ENCODE results near the gene PRKN.
A peak's percentile ranks its signal among the peaks of the same experiment; 100 is the strongest.

The PRKN gene

GRCh38 chr6:161378115-161378514, 1349.5 kb downstream of the PRKN start:
- DNase-seq, result no peak

GRCh38 chr6:161377116-161377515, 1350.5 kb downstream of the PRKN start:
- DNase-seq, result no peak

DNA sequence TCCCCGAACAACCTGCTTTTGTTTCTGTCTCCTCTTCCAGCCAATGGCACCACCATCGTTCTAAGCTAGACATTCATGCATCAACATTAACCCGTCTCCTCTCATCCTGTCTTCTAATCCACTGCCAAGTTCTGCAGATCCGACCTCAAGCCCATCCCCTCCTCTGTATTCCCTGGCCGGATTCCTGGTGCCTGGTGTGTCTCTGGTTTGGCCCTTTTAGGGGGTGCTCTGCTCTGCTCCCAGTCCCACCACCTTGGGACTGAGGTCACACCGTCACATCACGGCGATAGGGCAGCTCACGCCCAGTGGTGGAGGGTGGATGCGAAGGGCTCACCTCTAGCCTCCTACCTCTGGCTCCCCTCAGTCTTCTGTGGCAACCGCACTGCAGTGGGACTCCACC, 1351.2 kb downstream of the PRKN start:
- DNase-seq, result no peak

- peak; percentile 16 for DNase-seq
These were observed 1352.3 kb downstream of the PRKN start for GRCh38 chr6:161374971-161375873.

GRCh38 chr6:161373905-161374451, 1353.6 kb downstream of the PRKN start:
- no peak for DNase-seq

DNA sequence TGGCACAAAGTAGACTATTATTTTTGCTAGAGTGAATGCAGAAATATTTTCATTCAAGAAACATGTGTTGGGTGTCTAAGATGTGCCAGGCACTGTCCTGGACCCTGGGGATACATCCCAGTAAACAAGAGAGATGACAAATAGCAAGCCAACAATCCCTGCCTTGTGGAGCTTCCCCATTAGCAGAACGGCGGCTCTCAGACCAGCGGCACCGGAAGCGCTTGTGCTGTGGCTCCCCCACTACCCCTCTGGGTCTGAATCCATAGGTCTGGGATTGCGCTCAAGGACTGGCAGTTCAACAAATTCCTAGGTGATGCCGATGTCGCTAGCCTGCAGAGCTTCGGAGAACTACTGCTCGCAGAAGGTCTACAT, 1355.2 kb downstream of the PRKN start:
- DNase-seq, result no peak

GRCh38 chr6:161370880-161371279, 1356.7 kb downstream of the PRKN start:
- peak; percentile 26 for DNase-seq

GRCh38 chr6:161369339-161369738, 1358.2 kb downstream of the PRKN start:
- no peak for DNase-seq

GRCh38 chr6:161368514-161368913, 1359.1 kb downstream of the PRKN start:
- DNase-seq, result no peak

DNA sequence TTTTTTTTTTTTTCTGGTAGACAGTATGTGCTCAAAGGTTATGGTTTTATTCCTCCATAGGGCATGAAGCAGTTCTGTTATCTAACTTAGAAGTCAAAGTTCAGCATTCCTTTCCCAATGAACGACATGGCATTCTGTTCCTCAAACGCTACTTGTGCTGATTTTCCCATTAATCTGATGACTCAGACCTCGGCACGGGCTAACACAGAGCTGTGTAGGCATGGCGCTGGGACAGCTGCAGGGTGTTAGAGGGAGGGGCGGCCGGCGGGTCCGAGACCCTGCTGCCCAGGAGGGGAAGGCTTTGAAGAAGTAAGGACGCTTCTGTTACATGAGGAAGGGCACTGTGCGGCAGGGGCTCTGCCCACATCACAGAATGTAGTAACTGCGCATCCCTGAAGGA, 1360.1 kb downstream of the PRKN start:
- DNase-seq, result no peak

DNA sequence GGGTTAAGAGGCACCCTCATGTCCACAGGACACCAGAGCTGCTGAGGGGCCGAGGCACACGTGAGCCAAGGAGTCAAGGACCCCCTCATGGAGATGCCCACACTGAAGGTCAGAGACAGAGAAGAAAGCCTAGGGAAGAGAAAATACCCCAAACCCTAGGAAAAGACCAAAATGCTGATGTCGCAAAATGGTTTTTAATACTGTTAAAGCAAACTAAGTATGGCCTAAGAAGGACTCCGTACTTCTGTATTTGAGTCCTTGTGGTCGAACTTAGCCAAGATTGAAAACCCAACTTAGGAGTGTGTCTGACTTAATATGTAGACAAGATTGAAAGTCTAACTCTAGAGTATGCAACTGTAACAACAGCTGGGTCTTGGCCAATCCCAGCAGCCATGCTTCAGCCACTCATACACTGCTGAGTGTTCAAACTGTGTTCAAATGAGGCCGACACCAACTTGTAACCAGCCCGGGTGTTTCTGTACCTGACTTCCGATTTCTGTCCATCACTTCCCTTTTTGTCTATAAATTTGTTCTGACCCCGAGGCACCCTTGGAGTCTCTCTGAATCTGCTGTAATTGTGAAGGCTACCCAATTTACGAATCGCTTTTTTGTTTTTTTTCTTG, 1361.2 kb downstream of the PRKN start:
- DNase-seq, result no peak

DNA sequence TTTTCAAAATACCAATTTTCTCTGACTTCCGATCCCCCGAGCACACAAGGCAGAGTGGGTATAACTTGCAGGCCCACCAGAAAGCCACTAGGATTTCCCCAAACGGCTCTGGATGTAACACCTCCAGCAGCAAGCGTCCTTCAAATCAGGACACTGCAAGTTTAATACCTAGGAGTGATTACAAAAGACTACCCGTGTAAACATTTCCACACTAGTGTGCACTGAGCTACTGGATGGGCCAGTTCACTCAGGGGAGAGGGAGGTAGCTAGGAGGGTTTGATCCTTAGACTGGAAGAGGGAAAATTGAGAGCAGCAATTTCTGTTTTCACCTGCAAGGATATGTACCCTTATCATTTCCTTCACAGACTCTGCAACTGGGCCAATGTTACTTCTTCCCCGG, 1361.9 kb downstream of the PRKN start:
- no peak for DNase-seq

DNA sequence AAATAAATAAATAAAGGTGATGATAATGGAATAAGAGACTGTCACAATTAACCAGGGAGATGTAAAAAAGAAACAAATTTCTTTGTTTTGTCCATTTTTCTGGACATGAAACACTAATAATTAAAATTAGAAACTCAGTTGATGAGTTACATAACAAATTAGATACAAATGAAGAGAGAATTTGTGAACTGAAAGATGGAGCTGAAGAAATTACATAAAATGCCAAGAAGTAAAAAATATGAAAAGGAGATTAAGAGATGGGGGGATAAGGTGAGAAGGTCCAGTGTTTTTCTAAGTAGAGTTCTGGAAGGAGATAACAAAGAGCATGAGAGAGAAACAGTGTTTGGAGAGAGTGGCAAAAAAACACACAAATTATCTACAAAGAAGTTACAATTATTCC, 1364.3 kb downstream of the PRKN start:
- DNase-seq, result no peak

GRCh38 chr6:161362266-161362665, 1365.3 kb downstream of the PRKN start:
- no peak for DNase-seq

DNA sequence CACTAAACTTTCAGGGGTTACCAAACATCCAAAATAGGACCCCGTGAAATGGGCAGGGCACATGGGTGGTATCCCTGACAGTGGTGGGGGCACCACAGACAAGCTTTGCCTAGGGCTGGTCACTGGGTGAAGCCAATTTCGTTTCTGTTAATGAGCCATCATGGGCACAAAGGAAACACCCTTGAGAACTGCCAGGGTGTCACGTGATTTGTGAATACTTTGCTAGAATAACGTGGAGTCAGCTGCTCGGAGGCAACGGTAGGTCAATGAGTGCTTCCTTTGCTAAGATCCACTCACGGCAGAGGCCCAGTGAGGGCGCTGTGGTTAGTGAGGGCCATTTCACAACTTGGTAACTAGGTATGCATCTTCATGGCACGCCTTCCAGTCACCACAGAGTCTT, 1366.0 kb downstream of the PRKN start:
- no peak for DNase-seq

DNA sequence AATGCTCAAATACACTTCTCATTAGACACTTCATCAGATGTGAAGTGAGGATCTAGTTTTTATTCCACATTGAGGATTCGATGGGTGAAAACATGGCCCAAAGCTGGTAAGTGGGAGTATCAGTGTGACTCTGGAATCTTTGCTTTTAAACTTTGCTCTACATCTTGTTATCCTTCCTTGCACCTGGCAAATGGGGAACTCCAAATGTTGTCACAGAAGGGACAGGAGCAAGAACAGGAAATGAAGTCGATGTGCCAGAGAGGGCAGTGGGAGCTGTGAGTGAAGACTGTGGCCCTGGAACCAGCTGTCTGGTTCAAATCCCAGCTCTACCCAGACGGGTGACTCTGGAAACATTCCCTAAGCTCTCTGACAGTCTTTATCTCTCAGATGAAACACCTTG, 1367.0 kb downstream of the PRKN start:
- DNase-seq, result no peak

GRCh38 chr6:161359618-161359945, 1368.0 kb downstream of the PRKN start:
- no peak for DNase-seq

GRCh38 chr6:161356167-161356854, 1371.3 kb downstream of the PRKN start:
- DNase-seq, result no peak

GRCh38 chr6:161355696-161356095, 1371.9 kb downstream of the PRKN start:
- no peak for DNase-seq

DNA sequence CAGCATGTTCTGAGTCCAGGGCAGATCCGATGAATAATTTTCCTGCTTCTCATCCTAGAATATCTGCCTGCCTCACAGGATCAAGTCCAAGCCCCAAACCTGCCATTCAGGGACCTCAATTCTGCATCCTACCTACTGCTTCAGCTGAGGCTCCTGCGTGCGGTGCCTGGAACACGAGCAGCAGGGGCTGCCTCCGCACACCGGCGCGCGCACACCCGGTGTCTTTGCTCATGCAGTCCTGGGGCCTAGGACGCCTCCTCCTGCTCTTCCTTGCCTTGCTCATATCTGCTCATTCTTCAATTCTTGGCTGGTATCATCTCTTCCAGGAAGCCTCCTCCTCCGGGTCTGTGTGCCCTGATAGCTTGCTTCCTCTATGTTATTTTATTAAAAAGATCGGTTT, 1372.6 kb downstream of the PRKN start:
- DNase-seq, result no peak

DNA sequence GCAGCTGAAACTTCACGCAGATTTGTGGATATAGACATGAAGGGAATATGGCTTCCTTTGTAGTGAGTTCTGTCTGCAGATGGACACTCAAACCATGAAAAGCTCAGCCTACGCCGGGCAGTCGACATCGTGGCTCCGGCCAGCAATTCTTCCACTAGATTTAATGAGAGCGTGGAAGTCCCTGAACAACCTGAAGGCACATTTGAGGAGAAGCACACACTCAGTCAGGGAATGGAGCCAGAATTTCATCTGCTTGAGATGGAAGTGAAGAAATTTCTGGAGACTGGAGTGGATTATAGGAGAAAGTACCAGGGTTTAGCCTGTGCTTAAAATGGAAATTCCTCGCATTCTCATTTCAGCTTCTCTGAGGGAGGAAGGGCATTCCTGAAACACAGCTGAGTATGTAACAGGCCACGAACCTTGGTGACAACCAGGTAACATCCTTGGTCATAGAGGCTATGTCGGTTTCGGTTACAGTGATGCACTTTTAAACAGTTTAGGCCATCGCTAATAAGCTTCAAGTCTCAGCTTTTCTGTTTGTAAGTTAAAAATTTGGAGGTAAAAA, 1373.2 kb downstream of the PRKN start:
- no peak for DNase-seq

DNA sequence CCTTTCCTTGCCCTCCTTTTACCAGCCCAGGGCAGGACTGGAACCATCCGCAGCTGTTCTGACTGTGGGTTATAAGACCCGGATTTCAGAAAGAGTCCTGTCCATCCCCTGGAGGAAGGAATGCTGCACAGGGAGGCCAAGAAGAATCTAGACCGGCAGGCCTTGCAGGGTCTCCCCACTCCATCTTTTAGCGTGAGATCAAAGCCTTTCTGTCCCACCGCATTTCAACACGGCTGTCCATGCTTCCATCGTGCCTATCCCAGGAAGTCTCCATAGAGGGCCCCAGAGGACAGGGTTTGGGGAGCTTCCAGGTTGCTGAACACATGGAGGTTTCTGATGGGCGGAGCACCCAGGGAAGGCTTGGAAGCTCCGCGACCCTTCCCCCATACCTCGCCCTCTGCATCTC, 1374.4 kb downstream of the PRKN start:
- DNase-seq, result no peak

DNA sequence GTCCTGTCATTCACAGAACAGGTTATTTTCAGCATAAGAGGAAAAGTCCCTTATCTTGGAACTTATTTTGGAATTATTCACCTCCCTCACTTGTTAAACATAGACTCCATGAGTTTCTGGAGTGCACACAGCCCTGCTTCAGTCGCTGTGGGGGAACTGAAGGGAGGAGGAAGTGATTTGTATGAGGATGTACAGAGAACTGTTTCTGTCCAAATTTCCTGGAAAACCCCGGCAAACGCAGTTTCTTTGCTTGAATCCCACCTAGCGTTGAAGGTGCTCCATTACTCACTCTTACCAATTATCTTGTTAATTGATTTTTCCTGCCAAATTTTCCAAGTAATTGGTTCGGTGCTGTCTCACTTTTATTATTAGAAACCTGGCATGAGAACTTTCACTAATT, 1375.7 kb downstream of the PRKN start:
- no peak for DNase-seq

DNA sequence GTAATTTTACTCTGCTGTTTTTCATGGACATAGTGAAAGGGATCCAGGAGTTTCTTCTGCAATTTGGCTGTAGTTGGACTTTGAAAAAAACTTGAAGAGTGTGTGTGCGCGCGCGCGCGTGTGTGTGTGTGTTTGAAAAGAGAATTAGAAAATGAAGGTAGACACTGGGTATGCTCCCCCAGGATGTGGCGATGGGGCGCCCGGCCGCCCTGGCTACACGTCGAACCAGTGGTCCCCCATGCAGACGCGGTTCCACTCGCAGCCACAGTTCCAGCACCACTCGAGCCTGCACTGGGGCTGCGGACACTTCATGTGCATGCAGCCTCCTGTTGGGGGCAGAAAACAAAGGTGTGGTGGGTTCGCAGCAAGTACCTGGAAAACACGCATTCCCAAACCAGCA, 1377.7 kb downstream of the PRKN start:
- no peak for DNase-seq

All from DMS79 (cell line).